Left forelimb (tissue), 1 donor: ENCODE results near the gene POLR3K.

Experiments used
- DNase-seq: peaks from one replicate; pipeline ENCODE4 v3.0.0-alpha.2; 2018; ENCODE audit warnings: low spot score

Gene POLR3K

DNA sequence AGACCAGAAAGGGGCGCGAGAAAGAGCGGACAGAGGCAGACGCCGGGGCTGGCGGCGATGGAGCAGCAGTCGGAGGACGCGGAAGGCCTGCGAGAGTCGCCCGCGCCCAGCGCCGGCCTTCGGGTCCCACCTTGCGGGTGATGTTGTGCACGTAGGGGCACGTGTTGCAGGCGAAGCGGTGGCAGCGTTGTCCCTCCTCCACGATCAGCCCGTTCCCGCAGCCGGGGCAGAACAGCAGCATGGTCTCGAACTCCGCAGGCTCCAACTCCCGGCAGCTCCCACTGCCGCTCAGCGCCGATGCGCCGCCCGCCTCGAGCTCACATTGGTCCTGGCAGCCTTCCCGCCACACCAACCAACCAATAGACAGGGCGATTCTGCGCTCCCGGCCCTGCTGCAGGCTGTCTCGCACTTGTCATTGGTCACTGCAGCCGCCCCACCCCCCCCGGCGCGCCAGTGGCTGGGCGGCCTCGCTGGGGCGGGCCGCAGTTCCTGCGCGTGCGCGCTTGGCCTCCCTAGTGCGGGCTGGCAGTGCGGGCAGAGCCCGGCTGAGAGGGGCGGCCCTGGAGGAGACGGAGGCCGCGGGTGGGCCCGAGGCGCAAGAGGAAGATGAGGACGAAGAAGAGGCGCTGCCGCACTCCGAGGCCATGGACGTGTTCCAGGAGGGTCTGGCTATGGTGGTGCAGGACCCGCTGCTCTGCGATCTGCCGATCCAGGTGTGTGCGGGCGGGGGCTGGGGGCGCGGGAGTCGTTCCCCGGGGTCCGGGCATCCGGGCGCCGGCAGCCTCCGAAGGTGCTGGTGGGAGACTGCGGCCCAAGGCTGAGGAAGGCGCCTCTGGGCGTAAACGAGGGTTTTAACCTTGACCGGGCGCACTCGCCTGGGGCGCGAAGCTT is at the start of gene POLR3K, which contains the start of gene SNRNP25:
POLR3K (minus strand) TSS at position 263 of the 891 bp plus-strand sequence; CDS start at position 241, 22 bp downstream.
SNRNP25 (plus strand) TSS at position 483 of the 891 bp plus-strand sequence; CDS start at position 672, 189 bp downstream.
- DNase-seq = peak; percentile 98

DNA sequence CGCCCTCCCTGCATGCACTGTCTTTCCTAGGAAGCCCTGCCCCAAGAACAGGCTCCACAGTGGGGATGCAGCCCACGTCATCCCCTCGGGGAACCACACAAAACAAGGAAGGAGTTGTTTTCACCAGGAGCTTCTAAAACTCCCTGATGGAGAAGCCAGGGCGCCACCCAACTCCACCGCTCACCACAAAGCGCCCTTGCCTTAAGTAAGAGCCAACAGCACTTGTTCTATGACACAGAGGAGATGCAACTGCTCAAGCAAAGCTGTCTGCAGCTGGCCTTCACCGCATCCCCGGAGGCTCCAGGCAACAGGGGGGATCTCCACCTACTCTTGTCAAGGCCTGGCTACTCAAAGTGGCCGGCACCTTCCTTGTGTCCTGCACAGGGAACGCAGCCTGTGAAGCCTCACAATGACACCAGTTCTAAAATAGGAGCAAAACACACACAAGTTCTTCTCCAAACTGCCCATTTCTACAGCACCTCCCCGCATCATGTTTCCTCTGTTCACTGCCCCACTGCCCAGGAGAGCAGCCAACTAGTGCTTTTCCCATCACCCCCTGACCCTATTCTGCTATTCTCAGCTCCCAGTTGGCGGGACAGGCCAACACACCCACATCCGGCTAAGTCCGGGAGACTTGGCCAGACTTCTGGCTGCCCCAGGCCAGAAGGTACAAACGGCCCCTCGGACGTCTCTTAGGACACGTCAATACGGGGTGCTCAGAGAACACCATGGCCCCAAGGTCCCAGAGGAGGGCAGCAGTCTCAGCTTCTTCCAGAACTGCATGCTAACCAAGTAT is 48.9 kb upstream of the POLR3K start:
- DNase-seq = no peak

DNA sequence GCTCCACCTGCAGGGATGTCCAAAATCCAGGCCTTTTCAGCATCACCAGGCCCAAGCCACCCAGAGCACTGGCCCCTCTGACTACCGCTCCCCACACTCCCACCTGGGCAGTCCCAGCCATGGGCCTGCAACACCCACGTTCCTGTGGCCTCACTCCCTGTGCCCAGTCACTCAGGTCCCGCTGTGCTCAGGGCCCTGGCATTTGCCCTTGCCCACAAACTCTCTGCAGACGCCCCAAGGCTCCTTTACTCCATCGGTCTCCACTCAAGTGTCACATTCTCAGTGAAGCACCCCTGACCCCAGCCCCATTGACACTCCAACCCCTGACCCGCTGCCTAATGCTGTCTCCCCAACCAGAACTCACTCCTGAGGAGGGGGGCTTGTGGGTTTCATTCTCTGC is 48.2 kb upstream of the POLR3K start:
- DNase-seq = no peak

DNA sequence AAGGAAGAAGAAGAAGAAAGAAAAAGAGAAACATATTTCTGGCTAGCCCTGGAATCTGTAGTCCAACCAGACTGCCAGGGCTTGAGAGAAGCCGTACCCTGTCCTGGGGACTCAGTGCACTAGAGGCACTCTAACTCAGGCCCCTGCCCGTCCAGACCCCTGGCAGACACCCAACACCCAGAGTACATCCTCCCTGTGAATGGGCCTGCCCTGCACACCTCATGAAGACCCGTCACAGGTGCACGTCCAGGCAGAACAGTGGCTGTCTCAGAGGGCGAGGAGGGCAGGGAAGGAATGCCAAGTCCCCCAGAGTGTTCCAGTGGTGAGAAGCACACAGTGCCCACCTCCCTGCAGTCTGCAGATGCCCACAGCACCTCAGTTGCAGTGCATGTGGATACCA is 47.6 kb upstream of the POLR3K start:
- DNase-seq = no peak

DNA sequence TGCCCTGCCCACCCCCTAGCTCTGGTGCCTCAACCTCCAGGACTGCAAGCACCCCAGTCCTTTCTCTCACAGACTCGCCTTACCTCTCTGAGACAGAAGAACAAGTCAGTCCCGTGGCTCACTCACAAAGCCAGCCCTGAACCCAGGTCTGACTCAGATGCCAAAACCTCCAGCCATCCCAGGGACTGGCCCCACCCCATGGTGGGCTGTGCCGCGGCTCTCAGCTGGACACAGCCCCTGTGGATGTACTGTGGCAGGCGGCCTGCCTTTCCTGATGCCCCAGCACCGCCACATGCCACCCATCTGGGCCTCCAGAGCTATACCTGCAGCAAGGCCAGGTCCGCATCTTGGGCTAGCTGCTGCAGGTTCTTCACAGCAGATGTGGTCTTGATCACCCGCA is 44.4 kb upstream of the POLR3K start:
- DNase-seq = no peak

DNA sequence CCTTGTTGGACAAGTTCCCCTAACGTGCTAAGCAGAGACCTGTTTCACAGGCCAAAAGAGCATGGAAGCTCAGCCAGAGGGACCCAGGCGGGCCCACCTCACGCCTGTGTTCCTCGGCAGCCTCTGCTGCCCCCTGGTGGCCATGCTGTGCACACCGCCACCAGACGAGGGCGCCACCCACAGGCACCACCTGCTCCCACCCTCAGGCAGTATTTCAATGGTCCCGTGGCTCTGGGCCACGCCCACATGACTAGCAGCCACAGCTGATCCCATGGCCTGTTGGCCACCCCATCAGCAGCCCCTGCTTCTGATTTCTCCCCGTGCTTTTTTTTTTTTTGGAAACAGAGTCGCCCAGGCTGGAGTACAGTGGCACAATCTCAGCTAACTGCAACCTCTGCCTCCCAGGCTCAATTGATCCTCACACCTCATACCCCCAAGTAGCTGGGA is 43.5 kb upstream of the POLR3K start:
- peak; percentile 84 for DNase-seq

DNA sequence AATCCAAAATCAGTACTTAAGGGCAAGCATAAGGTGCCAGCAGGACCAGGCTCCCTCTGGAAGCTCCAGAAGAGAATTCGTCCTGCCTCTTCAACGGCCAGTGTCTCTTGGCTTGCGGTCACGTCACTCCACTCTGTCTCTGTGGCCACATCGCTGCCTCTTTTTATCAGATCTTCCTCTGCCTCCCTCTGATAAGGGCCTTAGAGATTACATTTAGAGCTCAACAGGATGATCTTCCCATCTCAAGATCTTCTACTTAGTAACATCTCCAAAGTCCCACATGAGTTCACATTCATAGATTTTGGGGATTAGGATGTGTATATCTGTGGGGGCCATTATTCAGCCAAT is 41.5 kb upstream of the POLR3K start:
- DNase-seq = no peak

DNA sequence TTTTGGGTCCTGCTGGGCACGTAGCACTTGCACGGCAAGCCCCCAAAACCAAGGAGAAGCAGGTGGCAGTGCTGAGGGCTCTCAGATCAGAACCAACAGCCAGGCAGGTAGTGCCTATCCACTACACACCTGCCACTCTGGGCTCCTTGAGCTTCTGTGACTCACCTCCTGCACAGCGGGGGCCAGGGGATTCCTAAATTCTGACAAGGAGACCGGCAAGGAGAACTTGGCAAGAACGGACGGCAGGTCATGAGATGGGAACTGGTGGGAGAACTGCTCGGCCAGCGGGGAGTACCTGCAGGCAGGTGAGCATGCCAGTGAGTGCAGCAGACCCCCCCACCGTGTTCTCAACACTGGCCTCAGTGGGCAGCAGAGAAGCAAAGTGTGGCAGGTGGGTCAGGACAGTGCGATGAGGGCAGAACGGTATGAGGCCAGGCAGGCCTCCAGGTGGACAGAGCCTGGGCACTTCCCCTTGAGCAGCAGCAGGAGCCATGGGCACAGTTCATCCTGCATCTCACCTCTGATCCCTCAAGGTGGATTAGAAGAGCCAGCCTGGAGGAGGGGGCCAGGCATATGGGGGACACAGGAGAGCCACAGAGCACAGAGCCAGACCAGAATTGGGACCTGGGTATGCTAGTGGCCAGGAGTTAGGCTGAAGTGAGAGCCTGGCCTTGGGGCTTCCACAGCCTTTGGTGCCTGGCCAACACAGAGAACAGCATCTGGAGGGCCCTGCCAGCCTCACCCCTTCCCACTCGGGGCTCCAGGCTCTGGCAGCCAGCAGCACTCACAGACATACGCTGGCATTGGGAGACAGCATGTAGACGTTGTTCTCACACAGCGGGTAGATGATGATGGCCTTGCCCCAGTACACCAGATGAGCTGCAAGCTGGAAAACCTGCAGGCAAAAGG is 39.3 kb upstream of the POLR3K start:
- no peak for DNase-seq

DNA sequence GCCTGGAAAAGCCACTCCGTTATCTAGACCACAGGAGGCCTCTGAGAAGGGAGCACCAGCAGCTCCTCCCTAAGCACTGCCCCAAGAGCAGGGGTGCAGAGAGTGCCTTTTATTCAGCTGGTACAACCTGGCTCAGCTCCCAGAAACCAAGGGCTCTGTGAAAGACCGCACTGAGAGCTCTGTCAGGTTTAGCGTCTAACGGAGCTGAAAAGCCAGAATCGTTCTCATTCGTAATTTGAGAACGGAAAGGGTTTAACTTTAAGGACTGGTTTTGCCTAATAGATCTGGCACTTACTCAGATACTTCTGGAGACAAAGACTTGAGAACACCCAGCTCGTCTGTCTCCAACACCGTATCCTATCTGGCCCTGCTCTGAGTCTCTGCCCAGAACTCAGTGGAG is 38.1 kb upstream of the POLR3K start:
- DNase-seq = no peak

DNA sequence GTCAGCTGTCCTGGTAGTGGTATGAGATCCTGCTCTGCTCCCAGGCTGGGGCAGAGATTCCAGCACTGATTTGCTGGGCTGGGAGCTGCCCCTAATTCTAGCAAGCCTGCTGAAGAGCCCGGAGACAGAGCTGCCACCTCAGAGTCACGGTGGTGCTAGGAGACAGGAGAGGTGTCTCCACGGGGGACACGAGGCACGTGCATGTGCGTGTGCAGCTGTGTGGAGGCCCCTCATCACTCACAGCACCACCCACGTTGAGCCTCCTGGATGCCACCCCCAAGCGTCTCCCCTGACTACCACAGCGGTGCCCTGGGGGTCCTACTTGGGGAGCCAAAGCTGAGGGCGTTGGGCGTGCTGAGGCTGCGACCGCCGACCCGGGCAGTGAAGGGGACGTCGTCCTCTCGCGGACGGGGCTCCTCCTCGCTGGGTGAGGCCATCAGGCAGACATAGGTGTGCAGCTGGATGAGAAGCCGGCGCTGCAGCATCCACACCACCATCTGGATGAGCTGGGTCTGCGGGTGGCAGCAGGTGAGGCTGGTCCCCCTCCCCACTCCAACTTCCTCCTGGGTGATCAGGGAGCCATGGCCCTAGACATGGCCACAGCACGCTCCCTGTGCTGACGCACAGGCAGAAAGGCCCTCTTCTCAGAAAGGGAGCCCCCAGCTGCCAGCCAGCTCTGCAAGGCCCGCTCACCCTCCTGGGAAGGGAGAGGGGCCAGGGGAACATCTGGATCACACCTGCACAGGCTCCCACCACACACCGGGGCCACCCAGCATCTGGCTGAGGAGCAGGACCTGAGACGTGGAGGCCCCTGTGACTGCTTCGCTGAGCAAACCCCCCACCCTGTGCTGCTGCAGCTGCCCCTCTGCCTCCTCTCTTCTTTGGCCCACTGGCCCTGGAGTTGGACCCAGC is 36.2 kb upstream of the POLR3K start:
- DNase-seq = no peak

DNA sequence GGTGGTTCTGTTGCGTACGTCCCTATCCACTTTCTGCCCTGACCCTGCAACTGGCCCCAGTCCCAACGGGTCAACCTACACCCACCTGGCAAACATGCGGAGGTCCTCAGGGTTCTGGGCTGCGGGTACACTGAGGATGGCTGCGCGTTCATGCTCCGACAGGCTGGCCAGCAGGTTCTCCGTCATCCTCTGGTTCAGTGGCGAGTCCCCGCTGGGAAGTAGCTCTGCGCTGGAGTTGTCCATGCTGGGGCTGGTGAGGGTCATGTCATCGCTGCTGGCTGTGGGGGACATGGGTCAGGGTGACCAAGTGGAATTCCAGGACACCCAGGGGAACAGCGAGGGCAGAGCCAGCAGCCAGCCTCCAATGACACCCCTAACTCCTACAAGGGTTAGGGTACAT is 35.2 kb upstream of the POLR3K start:
- no peak for DNase-seq

DNA sequence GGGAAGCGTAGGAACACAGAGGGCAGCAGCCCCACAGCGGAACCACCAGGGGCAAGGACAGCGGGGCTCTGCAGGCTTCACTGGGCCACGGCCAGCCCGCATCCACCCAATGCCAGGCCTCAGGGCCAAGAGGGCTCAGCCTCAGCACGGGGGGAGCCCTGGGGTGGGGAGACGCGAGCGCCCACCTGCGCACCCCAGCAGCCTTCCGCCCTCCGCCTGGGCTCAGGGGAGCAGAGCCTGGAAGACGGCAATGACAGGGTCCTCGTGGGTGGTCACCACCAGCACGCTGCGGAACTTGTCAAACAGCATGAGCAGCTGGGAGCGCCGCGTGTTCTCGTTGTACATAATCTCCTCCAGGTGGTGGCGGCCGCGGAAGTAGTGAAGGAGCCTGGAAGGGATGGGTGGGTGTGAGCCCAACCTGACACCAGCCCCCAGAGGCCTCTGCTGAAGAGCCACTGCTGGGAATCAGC is 33.1 kb upstream of the POLR3K start:
- no peak for DNase-seq

DNA sequence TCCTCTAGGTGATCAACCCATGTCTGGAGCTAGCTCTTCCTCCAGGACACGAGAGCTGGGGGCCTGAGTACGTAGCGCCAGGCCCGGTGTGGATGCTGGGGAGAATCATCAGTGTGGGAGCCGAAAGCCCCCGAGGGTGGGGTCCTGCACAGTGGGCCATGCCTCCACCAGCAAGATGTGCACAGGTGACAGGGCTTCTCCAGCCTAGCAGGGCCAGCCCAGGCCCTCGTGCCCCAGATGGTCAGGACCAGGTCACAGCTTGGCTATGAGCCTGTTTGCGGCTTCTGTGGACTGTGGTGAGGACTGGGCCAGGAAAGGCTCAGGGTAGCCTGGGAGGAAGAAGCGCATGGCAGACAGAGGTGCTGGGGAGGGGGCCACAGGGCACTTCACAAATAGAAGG is 32.5 kb upstream of the POLR3K start:
- DNase-seq = no peak

DNA sequence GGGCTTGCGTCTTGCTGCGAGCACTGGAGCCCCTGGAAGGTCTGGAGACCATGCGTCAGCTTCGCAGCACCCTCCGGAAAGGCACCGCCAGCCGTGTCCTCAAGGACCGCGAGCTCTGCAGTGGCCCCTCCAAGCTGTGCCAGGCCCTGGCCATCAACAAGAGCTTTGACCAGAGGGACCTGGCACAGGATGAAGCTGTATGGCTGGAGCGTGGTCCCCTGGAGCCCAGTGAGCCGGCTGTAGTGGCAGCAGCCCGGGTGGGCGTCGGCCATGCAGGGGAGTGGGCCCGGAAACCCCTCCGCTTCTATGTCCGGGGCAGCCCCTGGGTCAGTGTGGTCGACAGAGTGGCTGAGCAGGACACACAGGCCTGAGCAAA is 32.0 kb upstream of the POLR3K start:
- DNase-seq = no peak

DNA sequence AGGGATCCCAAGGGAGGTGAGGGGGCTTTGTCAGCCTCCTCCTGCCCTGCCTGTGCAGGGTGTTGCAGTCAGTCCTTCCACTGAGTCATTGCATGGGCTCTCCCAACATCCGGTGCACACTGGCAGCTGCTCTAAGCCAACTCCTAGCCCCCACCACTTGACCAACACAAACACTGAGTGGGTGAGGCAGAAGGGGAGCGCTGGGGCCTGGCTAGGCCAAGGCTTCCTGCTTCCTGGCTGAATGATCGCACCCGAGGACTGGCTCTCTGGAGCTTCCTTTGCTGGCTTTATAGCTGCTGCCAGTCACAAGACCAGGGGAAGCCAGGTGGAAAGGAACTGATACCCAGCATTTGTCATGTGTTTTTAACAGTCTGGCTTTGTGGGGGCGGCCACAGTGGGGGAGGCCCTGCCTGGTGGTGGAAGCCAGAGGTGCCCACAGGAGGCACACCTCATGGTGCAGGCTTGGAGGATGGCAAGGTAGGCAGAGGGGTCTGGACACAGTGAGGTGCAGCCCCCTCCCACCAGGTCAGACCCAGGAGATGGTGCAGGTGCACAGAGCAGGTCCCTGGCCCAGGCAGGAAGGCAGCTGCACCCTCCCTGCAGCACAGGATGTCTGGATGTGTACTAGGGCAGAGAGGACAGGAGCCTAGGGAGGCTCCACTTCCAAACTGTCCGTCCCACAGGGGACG is 31.5 kb upstream of the POLR3K start:
- no peak for DNase-seq

DNA sequence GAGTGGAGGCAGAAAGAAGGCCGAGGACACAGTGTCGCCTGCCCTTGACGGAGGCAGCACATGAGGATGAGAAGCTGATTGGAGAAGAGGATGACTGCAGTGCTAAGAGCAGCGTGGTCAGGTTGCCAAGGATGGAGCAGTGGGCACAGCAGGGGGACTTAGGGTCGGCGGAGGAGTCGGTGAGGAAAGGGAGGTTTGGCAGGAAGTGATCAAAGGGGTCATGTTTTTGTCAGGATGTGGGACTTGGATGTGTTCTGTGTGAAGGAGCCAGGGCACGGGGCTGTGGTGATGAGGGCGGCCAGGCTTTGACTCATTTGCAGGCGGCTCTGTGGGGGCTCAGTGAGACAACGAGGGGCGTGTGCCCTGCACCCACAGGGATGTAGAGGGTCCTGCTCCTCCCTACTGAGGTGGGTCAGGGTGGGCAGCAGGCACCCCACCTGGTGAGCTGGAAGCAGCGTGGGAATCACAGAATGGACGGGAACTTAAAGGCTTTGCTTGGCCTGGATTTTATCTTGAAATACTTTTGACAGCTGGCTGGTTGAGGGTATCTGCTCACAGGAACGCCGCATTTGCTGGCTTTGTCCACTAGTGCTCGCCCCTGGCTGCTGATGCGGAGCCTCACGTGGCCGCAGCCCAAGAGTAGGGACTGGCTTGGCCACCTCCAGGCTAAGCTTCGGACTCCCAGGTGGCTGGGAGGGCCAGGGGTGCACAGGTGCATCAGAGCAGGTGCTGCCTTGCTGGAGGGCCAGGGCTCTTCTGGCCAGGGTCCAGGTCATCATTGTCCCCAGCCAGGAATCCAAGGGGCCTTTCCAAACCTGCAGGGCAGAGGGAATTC is 30.6 kb upstream of the POLR3K start:
- DNase-seq = no peak

DNA sequence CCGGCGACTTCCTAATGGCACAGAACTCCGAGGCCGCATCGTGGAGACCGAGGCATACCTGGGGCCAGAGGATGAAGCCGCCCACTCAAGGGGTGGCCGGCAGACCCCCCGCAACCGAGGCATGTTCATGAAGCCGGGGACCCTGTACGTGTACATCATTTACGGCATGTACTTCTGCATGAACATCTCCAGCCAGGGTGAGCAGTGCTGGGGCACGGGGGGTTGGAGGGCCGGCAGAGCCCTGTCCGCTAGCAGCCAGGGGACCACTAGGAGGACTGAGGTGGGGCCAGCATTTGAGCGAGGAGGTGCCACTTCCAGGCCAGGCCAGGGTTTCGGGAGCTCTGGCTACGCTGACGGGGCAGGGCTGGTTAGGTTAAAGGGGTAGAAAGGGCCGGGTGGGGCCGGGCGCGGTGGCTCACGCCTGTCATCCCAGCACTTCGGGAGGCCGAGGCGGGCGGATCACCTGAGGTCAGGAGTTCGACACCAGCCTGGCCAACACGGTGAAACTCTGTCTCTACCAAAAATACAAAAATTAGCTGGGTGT is 29.7 kb upstream of the POLR3K start:
- no peak for DNase-seq

DNA sequence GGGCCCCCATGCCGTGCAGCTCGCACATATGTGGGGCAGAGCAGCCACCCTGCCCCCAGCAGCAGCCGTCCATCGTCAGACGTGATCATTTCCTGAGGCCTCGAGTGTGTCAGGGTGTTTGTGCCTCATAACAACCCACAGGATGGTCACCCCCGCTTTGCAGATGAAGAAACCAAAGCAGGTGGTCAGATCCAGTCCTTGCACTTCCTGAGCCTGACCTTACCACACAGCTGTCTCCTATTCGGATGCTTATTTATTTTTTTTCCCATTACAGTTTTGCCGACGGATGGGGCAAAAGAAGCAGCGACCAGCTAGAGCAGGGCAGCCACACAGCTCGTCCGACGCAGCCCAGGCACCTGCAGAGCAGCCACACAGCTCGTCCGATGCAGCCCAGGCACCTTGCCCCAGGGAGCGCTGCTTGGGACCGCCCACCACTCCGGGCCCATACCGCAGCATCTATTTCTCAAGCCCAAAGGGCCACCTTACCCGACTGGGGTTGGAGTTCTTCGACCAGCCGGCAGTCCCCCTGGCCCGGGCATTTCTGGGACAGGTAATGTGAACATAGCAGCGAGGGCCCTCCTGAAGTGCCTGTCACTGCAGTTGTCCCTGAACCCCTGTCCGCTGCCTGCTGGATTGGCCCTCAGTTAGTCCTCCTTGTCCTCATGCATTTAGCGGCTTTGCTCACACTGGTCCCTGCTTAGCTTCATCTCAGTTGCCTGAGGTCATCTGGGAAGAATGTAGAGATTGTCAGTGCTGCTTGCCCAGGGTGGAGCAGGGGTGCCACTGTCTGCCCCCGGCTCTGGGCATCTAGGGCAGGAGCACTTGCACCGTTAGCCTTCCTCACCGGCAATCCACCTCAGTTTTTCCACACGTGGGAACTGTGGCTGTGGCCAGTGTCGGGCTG is 26.0 kb upstream of the POLR3K start:
- no peak for DNase-seq
